Superior temporal gyrus (tissue), 1 donor: ENCODE data around the gene FBXO31.

Experiments used
- DNase-seq: peaks from one replicate; pipeline ENCODE4 v3.0.0-alpha.2; 2016; ENCODE audit errors: extremely low spot score

Gene FBXO31

DNA sequence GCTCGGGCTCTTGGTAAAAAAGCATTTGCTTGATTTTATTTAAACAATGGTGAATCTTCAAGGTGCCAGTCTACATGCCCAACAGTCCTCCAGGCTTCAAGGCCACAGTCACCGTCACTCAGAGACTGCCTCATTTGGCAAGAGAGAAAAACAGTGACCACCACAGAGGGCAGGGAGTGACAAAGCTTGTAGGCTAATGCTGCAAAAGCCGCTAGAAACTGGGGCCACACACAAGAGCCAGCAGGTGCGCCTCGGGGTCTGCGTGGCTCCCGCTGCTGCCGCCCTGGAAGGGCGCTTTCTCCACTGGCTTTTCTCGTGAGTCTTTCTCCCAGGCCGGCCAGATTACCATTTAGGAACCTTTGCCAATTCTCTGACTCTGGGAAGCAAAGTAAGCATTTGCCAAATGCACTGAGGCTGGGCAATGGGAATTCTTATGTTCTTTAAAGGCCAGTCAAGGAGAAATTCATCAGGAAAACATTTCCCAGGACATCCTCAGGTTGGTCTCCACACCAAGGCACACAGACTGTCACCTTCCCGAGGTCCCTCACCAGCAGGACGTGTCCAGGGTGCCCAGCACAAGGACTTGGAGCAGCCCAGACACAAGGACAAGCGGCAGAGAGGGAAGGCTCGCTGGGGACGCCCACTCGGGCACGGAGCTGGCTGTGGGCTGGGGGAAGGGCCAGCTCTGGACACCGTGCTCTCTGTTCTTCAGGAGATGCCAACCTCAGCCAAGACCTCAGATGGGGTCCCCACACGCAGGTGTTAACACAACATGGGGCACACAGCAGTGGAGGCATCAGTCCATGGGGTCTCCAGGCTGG is 53.9 kb downstream of the FBXO31 start:
- DNase-seq: no peak

GRCh38 chr16:87328846-87329245 is 54.7 kb downstream of the FBXO31 start:
- no peak for DNase-seq

- no peak for DNase-seq
Observed at GRCh38 chr16:87327798-87328495, 55.6 kb downstream of the FBXO31 start.

DNA sequence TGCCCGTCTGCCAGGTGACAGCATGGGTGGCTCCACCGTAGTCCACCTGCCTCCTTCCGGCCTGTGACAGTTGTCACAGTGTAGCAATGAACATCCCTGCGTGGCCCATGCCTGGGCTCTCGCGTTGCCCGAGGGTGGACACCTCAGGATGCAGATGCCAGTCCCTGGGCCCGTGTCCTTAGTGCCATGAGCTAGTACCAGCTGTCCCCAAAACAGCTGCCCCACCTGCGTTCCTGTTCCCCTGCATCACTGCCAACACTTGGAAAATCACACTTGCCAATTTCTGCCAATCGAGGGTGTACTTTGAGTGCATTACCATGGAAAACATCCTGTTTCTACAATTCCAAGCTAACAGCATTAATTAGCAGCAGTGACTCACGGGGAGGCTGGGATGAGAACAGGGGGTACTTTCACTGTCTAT is 57.4 kb downstream of the FBXO31 start:
- DNase-seq: peak; percentile 72

GRCh38 chr16:87325423-87325858 is 58.1 kb downstream of the FBXO31 start:
- no peak for DNase-seq

- peak; percentile 56 for DNase-seq
Observed at GRCh38 chr16:87324411-87325275, 58.9 kb downstream of the FBXO31 start.

DNA sequence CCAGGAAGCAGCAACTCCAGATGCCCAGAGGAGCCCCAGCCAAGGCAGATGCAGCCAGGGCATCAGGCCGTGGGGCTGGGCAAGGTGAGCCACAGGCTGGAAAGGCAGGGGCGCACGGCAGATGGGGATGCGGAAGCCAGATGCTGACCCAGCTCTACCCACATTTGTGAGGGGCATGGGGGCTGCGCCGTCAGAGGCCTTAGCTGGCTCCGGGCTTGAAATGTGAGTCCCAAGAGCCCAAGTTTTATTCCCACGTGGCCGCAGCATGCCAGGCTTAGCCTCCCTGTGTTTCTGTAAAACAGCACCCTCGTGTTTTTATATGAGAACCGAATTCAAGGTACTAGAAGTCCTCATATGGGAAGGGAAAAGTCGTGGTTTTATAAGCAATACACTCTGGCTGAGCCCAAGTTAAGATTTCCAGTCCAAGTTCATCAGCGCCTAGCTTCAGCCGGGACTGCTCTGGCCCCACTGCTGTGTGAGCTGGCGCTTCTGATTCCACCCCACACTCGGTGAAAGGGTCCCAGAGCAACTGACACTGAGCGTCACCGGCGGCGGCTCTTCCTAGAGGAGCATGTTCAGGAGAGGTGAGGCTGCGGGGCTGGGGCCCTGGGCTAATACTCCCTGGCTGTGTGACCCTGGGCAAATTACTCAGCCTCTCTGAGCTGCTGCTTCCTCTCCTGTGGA is 59.7 kb downstream of the FBXO31 start:
- DNase-seq: no peak

DNA sequence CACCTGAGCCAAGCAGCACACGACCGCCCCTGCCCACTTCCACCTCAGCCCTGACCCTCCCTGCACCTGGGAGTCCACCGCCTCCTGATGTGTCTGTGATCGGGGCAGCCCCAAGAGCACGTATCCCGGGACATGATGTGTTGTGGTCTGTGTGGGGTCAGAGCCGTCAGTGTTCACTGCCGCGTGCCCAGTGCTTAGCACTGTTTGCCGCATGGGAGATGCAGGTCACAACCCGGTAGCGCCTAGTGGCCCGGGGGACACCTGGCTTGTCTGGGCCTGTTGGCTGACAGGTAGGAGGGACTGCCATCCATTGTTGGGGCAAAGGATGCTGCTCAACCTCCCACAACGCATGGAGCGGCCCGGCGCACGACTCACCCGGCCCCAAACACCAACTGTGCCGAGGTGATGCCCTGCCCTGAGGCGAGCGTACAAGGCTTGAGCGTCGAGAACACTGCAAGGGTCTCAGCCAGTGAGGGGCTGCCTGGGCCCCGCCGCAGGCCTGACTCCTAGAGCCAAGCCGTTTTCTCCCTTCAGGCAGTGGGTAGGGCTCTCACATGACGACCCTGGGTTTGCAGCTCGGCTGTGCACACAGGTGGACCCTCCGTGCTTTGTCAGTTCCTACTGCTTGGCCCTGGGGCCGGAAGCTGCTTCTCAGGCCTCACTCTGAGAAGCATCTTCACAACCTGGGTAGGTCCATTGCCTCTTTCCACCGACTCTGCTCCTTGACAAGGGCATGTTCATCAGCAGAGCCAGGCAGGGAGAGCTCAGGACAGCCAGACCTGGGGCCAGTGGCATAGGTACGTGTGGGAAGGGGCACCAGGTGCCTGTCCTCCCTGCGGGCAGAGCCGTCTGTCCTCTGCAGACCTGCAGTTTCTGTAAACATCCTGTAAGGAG is 60.5 kb downstream of the FBXO31 start:
- DNase-seq: no peak

DNA sequence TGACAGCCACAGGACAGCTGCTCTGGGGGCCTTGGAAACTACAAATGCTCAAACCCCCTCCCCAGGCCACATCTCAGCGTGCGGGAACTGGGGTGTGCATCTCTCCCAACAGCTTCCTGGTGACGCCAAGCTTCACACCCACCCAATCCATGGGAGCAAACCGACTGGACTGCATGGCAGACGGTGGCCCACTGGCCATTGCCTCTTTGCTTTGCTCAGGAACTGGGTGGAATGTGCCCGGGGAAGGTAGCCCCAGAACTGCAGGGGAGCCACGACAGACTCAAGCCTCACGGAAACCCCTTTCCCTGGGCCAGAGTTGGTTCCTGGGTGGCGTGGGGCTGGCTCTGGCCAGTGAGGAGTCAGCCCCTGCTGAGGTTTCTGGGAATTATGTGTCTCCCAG is 61.2 kb downstream of the FBXO31 start:
- no peak for DNase-seq

GRCh38 chr16:87321336-87322107 is 62.1 kb downstream of the FBXO31 start:
- DNase-seq: no peak

- DNase-seq: no peak
Observed at GRCh38 chr16:87320510-87321227, 62.9 kb downstream of the FBXO31 start.

GRCh38 chr16:87319997-87320491 is 63.5 kb downstream of the FBXO31 start:
- no peak for DNase-seq

DNA sequence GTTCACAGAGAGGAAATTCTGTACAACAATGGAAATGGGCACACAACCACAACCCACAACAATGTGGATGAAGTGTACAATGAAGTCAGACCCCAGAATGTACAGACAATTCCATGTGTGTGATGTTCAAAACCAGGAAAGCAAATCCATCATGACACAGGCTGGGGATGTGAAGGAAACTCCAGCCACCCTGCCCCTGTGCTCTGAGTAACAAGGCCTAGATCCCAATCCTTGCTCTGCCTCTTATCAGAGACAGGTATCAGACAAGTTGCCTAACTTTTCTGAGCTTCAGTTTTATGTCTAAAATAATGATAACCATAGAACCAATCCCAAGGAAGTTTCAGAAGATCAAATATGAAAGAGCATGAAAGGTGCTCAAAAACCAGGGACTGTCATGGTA is 64.6 kb downstream of the FBXO31 start:
- no peak for DNase-seq

DNA sequence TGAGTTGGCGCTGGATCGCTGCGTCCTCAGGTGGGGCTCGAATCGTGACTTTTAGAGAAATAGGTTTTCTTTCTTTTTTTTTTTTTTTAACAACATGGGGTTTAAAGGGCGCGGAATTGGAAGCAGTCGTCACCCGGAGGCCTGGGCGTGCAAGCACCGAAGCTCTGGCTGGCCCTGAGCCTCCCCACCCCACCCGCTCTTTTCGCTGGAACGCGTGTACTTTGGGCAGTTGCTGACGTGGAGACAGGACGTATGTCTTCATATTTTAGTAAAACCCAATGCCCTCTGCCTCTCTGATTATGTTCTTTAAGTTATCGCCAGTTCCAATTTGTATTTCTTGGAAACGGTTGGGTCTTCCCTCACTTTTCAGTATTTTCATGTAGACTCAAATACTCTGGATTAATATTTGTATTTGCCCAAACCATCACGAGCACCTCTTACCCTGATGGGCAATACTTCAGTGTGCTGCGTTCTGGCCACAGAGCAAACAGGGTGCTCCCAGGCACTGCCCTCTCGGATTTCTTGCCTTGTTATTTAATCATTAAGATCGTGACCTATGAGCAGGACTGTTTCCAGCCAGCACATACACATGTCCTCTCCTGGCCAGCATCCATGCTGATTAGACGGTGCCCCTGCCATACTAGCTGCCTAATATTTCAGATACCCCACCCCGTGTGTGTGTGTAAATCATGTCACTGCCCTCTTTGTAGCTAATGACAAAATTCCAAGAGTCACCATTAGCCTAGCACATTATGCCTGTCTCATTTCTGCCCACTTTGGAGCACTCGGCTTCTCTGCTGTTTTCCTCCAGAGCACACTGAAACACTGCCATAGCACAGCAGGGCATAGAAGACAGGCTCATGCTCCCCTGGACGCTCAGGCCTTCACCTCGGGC is 65.6 kb downstream of the FBXO31 start:
- DNase-seq: no peak

DNA sequence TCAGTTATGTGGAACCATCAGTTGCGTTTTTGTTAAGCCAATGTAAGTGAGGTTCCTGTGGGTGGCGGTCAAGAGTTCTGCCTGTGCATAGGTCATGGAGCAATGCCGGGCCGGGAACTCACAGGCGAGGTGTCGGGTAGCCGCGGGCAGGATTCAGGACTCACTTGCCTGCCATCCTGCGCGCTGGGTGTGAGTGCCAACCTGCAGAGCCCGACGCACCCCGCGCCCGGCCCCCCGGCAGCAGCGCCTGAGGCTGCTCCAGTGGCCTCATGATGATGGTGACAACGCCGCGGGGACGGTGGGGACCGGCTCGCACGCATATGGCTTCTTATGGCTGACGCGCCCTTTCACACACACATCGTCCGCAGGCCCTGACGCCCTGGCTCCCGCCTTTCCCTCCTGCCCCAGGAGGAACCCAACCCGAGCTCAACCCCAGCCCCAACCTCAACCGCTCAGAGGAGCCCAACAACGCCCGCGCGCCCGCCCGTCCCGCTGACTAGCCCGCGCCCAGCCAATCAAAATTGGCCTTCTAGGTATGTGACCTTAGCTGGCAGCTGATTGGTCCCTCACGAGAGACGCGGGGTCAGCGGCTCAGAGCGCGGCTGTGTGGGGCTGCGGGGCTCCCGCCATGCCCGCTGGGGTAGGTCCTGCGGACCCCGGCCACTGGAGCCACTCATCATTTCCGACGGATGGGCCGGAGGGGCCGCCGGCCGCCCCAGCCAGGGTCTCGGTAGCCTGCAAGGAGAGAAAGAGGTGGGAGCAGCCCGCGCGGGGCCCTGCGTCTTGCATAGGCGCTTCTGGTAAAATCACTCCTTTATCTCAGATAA is 66.4 kb downstream of the FBXO31 start, which contains the start of gene C16orf95:
Gene C16orf95 (minus strand): TSS at position 470 of the 827 bp plus-strand sequence. CDS start 150 bp downstream, at position 320.
- peak; percentile 99 for DNase-seq

DNA sequence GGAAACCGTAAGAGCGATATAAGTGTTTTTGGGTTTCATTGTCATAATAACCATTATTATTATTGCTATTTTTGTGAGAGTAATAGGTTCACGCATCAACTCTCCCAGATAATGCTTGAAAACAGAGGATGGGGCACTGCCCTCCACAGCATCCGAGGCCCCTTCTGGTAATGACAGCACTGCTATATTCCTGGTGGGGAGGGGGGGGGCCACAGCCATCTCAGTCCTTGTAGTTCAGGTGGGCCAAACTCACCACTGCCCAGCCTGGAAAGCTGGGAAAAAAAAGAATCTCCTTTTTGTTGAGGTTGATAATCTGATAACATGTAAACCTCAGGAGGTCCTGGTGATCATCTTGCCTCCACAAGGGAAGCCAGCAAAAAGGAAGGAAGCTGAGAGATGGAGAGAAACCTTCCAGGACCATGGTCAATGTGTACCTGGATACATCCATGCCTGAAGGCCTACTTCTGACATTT is 67.1 kb downstream of the FBXO31 start:
- no peak for DNase-seq

GRCh38 chr16:87314990-87315420 is 68.6 kb downstream of the FBXO31 start:
- no peak for DNase-seq
